Urothelium cell line (cell line): ENCODE measurements around the gene RBM10.

Source experiments
- DNase-seq: peaks from one replicate; pipeline ENCODE4 v3.0.0; 2011; ENCODE audit warnings: low spot score, mixed read lengths
- FAIRE-seq: peaks from 2 replicates; lab custom pipeline; 2011; peaks lifted over from hg19 to GRCh38; lab: Jason Lieb, UNC

RBM10 gene

GRCh38 chrX:47194194-47194787, 49.3 kb downstream of the RBM10 start:
- FAIRE-seq: no peak
- no peak for DNase-seq

- FAIRE-seq: no peak
- no peak for DNase-seq
Measured at GRCh38 chrX:47196098-47196497, 51.1 kb downstream of the RBM10 start.

GRCh38 chrX:47197526-47197925, 52.5 kb downstream of the RBM10 start:
- DNase-seq (no peak), FAIRE-seq (no peak)

- no peak for FAIRE-seq
Measured at GRCh38 chrX:47198026-47198686, 53.1 kb downstream of the RBM10 start.

GRCh38 chrX:47198687-47199080, 53.7 kb downstream of the RBM10 start:
- DNase-seq (no peak), FAIRE-seq (no peak)

More at GRCh38 chrX:47198026-47198686, 53.1 kb downstream of the RBM10 start:
- no peak for DNase-seq

- FAIRE-seq (no peak), DNase-seq (no peak)
Measured at GRCh38 chrX:47199286-47199685, 54.3 kb downstream of the RBM10 start.

- FAIRE-seq (no peak), DNase-seq (no peak)
Measured at GRCh38 chrX:47200385-47201150, 55.5 kb downstream of the RBM10 start.

- FAIRE-seq (no peak), DNase-seq (no peak)
Measured at GRCh38 chrX:47201345-47201944, 56.4 kb downstream of the RBM10 start.

GRCh38 chrX:47202316-47202715, 57.3 kb downstream of the RBM10 start:
- FAIRE-seq (no peak), DNase-seq (no peak)

- no peak for FAIRE-seq
- no peak for DNase-seq
Measured at GRCh38 chrX:47202877-47203276, 57.9 kb downstream of the RBM10 start.

- FAIRE-seq (no peak), DNase-seq (no peak)
Measured at GRCh38 chrX:47204970-47205369, 59.9 kb downstream of the RBM10 start.

GRCh38 chrX:47206316-47206715, 61.3 kb downstream of the RBM10 start:
- FAIRE-seq: no peak
- no peak for DNase-seq

GRCh38 chrX:47208108-47208507, 63.1 kb downstream of the RBM10 start:
- no peak for FAIRE-seq
- no peak for DNase-seq

GRCh38 chrX:47209508-47210238, 64.7 kb downstream of the RBM10 start:
- DNase-seq (no peak), FAIRE-seq (no peak)

GRCh38 chrX:47210661-47211425, 65.8 kb downstream of the RBM10 start:
- DNase-seq (no peak), FAIRE-seq (no peak)

GRCh38 chrX:47212381-47213293, 67.6 kb downstream of the RBM10 start:
- DNase-seq: no peak
- FAIRE-seq: no peak

GRCh38 chrX:47214435-47215077, 69.5 kb downstream of the RBM10 start:
- DNase-seq: no peak
- FAIRE-seq: no peak

GRCh38 chrX:47215291-47215900, 70.4 kb downstream of the RBM10 start:
- DNase-seq (no peak), FAIRE-seq (no peak)
